Mesodermal cell (in vitro differentiated cells): ENCODE results near the gene DIAPH3.
A peak's percentile ranks its signal among the peaks of the same experiment; 100 is the strongest.

Experiments used
- H3K27ac ChIP-seq: 2 replicates; pipeline ENCODE4 v1.7.0; 2013; ENCODE audit warnings: mild to moderate bottlenecking, low read depth, low read length, moderate library complexity; ENCODE audit not compliant: severe bottlenecking
- H3K36me3 ChIP-seq: 2 replicates; pipeline ENCODE4 v1.7.1; 2013; ENCODE audit warnings: mild to moderate bottlenecking, low read length, moderate library complexity; ENCODE audit not compliant: control insufficient read depth, insufficient read depth
- H3K4me1 ChIP-seq: one replicate; pipeline ENCODE4 v1.7.1; 2013; ENCODE audit warnings: mild to moderate bottlenecking, low read length; ENCODE audit not compliant: insufficient read depth, control insufficient read depth, poor library complexity, severe bottlenecking
- H3K4me3 ChIP-seq: 2 replicates; pipeline ENCODE4 v1.7.0; 2013; ENCODE audit warnings: low read length, control low read depth, mild to moderate bottlenecking; ENCODE audit not compliant: insufficient read depth, poor library complexity, severe bottlenecking; ENCODE audit errors: extremely low read depth
- H3K9me3 ChIP-seq: 2 replicates; pipeline ENCODE4 v1.7.1; 2013; ENCODE audit warnings: mild to moderate bottlenecking, low read length, moderate library complexity; ENCODE audit not compliant: control insufficient read depth
- WGBS, 2 experiments: methylation state at CpG; one replicate each; pipeline ENCODE4 v1.1.5; 2013; ENCODE audit warnings: missing lambda C conversion rate in 2 of 2; ENCODE audit not compliant: insufficient coverage in 2 of 2; 5-methylcytosine and 5-hydroxymethylcytosine counted together

The DIAPH3 gene

DNA sequence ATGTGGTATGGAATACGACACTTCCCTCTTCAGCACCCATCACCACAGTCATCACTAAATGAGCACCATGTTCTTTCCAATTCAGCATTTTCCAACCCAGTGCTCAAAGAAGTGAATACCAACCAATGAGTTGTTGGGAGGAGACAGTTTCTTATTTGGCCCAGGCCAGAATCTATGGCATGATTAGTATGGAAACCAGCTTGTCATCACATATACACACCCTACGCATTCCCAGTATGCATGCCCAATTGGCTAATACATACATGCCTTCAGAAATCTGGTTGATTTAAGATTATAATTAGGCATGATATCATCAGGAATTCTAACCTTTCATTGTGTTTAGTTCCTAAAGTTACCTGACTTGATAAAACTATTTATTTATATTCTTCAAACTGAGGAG lies 430.0 kb downstream of the DIAPH3 start:
- Histone ChIP-seq H3K4me3 (no peak overlapping the region), H3K9me3 (no peaks in the 10 kb centered on the region), H3K4me1 (no peaks in the 10 kb centered on the region), H3K27ac (no peak overlapping the region), H3K36me3 (no peaks in the 10 kb centered on the region)
- 100% methylated on average over 1 of the region's 2 CpGs; no CpG with 5 or more reads in 1 of the 2 experiments for WGBS, 2 experiments

DNA sequence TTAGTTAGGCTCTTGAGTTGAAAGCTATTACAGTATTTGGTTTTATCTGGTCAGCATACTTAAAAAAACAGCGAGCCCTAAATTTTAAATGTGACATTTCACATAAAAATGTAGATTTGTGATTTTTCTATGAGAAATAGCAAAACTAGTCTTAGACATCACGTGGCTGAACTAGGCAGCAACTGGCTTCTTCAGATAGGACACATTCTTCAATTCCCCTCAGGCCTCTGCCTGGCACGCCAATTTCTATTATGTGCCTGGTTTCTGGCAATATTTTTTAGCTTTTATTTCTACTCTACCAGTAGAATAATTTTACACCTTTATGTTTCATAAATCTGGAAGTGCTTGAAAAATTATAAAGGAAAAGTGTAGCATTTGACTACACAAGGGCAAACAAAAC lies 433.7 kb downstream of the DIAPH3 start:
- no peak overlapping the region for H3K4me3 ChIP-seq
- 93% methylated on average over 2 of the region's 3 CpGs; no CpG with 5 or more reads in 1 of the 2 experiments for WGBS, 2 experiments
- H3K27ac ChIP-seq, result no peak overlapping the region
- no peaks in the 10 kb centered on the region for H3K9me3 ChIP-seq
- H3K4me1 ChIP-seq, result no peaks in the 10 kb centered on the region
- H3K36me3 ChIP-seq, result no peaks in the 10 kb centered on the region

DNA sequence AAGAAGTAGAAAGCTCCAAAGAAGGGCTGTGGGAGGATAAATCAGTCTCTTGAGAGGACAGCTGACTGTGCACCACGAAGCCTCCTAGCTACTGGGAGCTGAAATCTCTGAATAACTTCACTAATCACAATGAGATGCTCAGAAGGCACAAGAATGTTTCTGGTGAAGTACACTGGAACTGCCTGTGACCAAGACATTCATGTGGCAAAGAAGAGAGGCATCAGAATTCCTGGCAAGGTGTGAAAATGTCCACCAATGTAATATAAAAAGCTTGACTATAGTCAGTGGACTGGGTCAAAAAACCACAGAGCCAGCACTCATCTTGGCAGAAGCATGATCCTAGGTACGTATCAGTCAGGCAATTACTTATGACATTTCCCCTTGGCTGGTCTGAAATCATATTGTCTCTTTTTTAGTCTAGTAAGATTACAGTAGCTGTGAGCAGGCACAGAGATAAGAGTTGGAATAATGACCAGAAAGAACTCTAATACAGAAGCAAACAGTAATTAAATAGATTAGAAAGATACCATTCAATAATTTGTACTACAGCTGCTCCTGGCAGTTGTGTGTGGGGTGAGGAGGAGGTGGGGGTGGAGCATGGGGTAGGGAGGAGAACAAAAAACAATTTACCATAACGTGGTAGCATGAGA lies 434.7 kb downstream of the DIAPH3 start:
- H3K4me3 ChIP-seq, result no peak overlapping the region
- H3K4me1 ChIP-seq, result no peaks in the 10 kb centered on the region
- 78 to 100% methylated on average over 1 of the region's 3 CpGs for WGBS, 2 experiments
- H3K36me3 ChIP-seq, result no peaks in the 10 kb centered on the region
- no peaks in the 10 kb centered on the region for H3K9me3 ChIP-seq
- H3K27ac ChIP-seq, result peak overlapping the region; percentile 3

DNA sequence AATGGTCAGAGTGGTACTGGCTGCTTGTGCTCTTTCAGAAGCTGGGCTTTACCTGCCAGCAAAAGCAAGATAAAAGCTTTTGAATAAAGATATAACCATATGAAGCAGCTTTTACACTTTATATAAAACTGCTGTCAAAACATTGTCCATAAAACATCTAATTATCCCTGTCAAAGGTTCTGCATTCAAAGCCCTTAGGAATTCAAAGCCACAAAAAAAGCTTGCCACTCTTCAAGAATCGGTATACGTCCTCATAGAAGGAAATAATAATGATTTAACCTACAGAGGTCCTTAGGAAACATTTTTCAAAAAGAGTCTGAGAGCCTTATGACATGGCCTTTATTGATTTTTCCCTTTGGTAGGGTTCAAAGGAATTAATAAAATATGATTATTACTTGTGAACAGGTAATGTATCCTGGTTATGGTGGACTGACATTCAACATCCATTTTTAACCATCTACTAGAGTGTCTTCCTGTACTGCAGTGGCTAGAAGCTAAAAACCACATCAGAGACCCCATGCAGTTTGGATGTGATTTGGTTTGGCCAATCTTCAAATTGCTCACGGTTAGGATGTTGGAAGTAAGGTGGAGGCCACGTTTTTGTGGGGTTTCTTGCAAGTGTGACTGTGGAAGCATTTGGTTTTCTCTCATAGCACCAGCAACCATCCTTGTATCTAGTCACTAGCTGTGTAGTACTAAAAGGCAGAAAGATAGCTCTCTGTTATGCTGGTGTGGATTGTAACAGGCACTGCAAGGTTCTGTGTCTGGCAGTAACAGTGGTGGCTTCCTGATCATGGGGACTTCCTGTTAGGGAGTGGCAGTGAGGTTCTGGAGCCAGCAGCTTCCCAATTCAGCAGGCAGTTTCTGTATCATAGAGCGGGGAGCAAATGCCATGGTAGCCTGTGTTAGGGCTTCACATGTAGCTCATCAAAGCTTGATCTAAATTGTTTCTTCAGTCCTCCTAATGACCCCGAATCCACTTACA lies 441.5 kb downstream of the DIAPH3 start:
- 82 to 97% methylated on average over 2 to 4 of the region's 6 CpGs for WGBS, 2 experiments
- Histone ChIP-seq H3K27ac (no peak overlapping the region), H3K36me3 (no peaks in the 10 kb centered on the region), H3K4me1 (no peaks in the 10 kb centered on the region), H3K9me3 (no peaks in the 10 kb centered on the region), H3K4me3 (no peak overlapping the region)

DNA sequence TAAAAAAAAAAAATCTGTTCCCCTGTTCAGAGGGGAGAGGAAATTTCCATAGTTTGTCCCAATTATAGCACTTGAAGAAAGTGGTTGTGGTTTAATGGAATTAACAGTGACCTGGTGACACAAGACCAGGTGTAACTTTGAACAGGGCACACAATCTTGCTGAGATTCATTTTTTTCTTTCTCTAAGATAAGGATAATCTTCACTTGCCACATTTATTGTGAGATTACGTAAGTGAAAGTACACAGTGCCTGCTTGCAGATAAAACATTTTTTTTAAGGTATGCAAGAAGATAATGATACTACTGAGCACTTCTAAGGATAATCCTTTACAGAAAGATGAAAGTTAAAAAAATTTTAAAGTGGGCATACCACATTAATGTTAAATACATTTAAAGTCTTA lies 448.1 kb downstream of the DIAPH3 start:
- no CpG with 5 or more reads among the region's 1 CpG for WGBS, 2 experiments
- no peaks in the 10 kb centered on the region for H3K36me3 ChIP-seq
- H3K9me3 ChIP-seq, result no peaks in the 10 kb centered on the region
- H3K4me3 ChIP-seq, result no peak overlapping the region
- no peak overlapping the region for H3K27ac ChIP-seq
- H3K4me1 ChIP-seq, result no peaks in the 10 kb centered on the region

DNA sequence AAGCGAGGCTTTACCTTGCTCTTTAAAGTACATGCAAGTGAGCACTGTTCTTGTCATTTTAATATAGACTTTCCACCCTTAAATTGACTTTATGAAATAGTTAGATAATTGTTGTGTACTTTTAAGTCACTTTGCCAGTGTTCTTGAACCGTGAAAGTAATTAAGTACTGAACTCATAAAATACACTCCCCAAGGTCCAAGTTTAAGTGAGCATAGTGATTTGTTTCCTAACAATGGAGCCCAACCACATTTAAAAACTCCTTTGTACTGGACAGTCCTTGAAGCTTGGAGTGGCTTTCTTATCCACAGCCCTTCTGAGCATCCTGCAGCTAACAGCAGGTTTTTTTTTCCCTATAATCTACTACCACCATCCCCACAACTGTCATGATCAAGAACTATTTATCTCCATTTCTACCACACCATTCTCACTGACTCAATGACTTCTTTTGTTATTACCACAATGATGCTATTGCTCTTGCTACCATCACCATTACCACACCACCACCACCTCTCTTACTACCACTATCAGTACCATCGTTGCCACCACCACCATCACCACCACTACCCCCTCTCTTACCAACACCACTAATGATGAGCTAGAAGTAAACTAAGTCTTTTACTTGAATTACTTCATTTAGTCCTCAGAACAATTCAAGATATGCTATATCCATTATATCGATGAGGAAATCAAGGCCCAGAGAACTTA lies 452.6 kb downstream of the DIAPH3 start:
- Histone ChIP-seq H3K4me1 (no peaks in the 10 kb centered on the region), H3K27ac (peak overlapping the region; percentile 37), H3K9me3 (no peaks in the 10 kb centered on the region), H3K4me3 (no peak overlapping the region), H3K36me3 (no peaks in the 10 kb centered on the region)
- 100% methylated on average over 1 to 2 of the region's 4 CpGs for WGBS, 2 experiments

DNA sequence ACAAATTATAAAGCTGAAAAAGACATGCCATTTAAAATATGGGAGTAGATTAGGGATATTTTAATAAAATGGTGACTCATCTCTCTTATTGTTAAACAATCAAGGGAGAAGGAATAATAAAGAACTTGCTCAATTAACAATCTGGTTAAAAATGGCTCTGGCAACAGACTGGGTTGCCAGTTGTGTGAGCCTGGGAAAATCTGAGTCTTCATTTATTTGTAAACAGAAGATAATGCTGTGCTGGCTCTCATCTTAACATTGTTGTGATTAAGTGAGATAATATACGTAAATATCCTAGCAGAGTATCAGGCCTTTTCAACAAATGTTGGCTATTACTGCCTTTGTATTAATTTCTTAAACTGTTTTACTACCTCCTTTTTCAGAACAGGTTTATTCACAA lies 453.3 kb downstream of the DIAPH3 start:
- WGBS, 2 experiments, result no CpG with 5 or more reads among the region's 1 CpG
- no peaks in the 10 kb centered on the region for H3K4me1 ChIP-seq

DNA sequence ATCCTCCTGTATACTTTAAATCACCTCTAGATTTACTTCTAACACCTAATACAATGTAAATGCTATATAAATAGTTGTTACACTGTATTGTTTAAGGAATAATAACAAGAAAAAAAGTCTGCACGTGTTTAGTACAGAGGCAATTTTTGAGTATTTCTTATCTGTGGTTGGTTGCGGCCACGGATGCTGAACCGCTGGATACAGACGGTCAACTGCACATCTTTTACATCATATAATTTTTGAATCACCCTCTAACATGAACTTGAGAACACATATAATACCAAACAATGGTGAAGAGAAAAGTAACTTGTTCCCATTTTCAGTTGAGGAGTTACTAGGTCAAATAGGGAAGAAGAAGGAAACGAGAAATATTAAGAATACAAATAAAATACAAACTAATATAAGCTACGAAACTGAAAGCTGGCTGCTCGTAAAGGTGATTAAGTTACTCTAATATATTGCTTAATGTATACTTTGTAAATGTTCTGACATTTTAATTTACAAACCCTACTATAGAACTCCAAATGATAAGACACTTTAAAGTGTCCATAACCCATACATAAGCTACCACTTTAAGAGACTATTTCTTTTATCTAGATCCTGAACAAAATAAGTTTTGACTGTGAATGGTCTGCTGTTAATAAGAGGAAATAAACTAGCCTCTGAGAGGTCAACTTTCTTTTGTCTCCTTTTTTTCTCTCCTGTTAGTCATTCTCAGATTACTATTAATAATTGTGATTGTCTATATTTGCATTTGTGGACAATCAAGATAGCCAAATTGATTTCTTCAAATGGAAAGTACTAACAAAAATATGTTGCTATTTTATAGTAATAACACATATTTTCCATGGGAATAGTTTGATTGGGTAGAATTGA lies 457.4 kb downstream of the DIAPH3 start:
- H3K36me3 ChIP-seq, result no peaks in the 10 kb centered on the region
- WGBS, 2 experiments, result no CpG with 5 or more reads among the region's 8 CpGs
- no peak overlapping the region for H3K4me3 ChIP-seq

More for the DNA sequence above, 453.3 kb downstream of the DIAPH3 start:
- no peak overlapping the region for H3K27ac ChIP-seq
- H3K4me3 ChIP-seq, result no peak overlapping the region
- H3K9me3 ChIP-seq, result no peaks in the 10 kb centered on the region
- H3K36me3 ChIP-seq, result no peaks in the 10 kb centered on the region

DNA sequence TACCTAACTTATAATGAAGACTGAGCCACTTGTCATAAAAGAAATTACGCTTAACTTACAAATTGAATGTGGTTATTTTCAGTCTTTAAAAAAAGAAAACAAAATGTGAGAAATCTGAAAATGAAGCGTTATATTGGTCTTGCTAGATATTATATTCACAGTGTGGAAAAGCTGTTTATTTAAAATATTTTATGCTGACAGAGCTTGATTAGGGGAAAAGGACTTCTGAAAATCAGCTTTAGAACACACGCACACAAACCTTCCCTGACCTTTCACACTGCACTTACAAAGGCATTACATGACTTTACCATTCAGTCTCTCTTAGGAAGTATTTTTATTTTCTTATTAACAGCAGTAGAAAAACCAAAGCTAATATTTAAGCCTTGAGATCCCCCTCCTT lies 461.5 kb downstream of the DIAPH3 start:
- 50% methylated on average over 1 of the region's 3 CpGs; no CpG with 5 or more reads in 1 of the 2 experiments for whole genome bisulfite sequencing, 2 experiments

More for the DNA sequence above, 457.4 kb downstream of the DIAPH3 start:
- Histone ChIP-seq H3K9me3 (no peaks in the 10 kb centered on the region), H3K27ac (no peak overlapping the region), H3K4me1 (no peaks in the 10 kb centered on the region)

DNA sequence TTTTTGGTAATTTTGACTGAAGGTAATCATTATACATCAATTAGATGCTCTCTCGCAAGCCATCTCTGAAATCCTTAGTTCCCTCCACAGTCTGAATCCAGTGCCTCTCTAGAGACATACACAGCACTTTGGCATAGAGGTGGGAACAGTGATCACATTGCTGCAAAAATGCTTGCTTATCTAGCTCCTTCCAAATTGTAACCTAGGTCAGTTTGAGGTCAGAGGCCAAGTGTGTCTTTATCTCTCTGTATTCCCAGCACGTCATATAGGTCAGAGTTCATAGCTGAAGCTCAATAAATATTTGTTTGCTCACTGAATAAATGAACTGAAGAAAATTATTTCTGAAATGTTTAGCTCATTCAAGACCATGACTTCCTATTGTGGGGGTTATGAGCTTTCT lies 462.5 kb downstream of the DIAPH3 start:
- Histone ChIP-seq H3K36me3 (no peaks in the 10 kb centered on the region), H3K4me3 (no peak overlapping the region), H3K9me3 (no peaks in the 10 kb centered on the region), H3K4me1 (no peaks in the 10 kb centered on the region), H3K27ac (no peak overlapping the region)
- no CpG with 5 or more reads among the region's 2 CpGs for WGBS, 2 experiments

More for the DNA sequence above, 461.5 kb downstream of the DIAPH3 start:
- no peaks in the 10 kb centered on the region for H3K36me3 ChIP-seq
- H3K4me1 ChIP-seq, result no peaks in the 10 kb centered on the region
- no peaks in the 10 kb centered on the region for H3K9me3 ChIP-seq
- no peak overlapping the region for H3K27ac ChIP-seq
- no peak overlapping the region for H3K4me3 ChIP-seq
